RWPE2 (cell line): ENCODE measurements around the gene C8G.
A peak's percentile ranks its signal among the peaks of the same experiment; 100 is the strongest.

Experiments used
- ATAC-seq: fragments of 200-7000 bp; cut with Tn5 transposase; 3 replicates; pipeline ENCODE4 v1.9.1; 2021; ENCODE audit warnings: low read depth
- DNase-seq: peaks from one replicate; pipeline ENCODE4 v3.0.0-alpha.2; 2020; ENCODE audit warnings: low spot score
- H3K27ac ChIP-seq: fragments of 450-650 bp; 2 replicates; pipeline ENCODE4 v1.5.1; 2017; ENCODE audit warnings: mild to moderate bottlenecking; ENCODE audit not compliant: poor library complexity, severe bottlenecking
- H3K27me3 ChIP-seq: fragments of 250-450 bp; sonication (Bioruptor Pico); 2 replicates; pipeline ENCODE4 v1.5.1; 2021; ENCODE audit warnings: mild to moderate bottlenecking, moderate library complexity; ENCODE audit not compliant: insufficient read depth, poor library complexity, severe bottlenecking
- H3K36me3 ChIP-seq: fragments of 250-450 bp; sonication (Bioruptor Pico); 2 replicates; pipeline ENCODE4 v1.5.1; 2020; ENCODE audit warnings: low read depth, mild to moderate bottlenecking, moderate library complexity
- H3K4me1 ChIP-seq: fragments of 250-450 bp; sonication (Bioruptor Pico); 2 replicates; pipeline ENCODE4 v1.5.1; 2021; ENCODE audit warnings: mild to moderate bottlenecking, moderate library complexity; ENCODE audit not compliant: insufficient read depth, poor library complexity, severe bottlenecking
- H3K4me3 ChIP-seq: fragments of 250-450 bp; sonication (Bioruptor Pico); 2 replicates; pipeline ENCODE4 v1.5.1; 2021; ENCODE audit warnings: mild to moderate bottlenecking, moderate library complexity; ENCODE audit not compliant: severe bottlenecking
- H3K9me3 ChIP-seq: fragments of 250-450 bp; sonication (Bioruptor Pico); 2 replicates; pipeline ENCODE4 v1.5.1; 2021; ENCODE audit warnings: mild to moderate bottlenecking, moderate library complexity; ENCODE audit not compliant: severe bottlenecking
- TF ChIP-seq, protein P1 (sequence below): fragments of 450-650 bp; IDR thresholded peaks from one replicate; pipeline ENCODE4 v1.5.1; 2017; ENCODE audit warnings: mild to moderate bottlenecking, moderate library complexity; ENCODE audit not compliant: poor library complexity, severe bottlenecking

The C8G gene

DNA sequence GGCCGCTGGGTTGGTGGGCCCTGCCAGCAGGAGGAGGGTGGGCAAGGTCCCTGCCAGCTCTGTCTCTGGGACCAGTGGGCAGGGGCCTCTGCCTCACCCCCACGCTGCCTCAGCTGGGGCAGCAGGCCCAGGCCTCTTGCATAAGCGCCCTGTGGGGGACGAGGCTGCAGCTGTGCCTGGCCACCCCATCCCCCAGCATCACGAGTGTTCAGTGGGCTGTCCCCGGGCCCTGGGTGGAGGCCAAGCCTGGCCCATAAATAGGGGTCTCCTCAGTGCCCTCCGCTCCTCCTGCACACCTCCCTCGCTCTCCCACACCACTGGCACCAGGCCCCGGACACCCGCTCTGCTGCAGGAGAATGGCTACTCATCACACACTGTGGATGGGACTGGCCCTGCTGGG, 32.2 kb downstream of the C8G start, which contains the start of gene PTGDS:
PTGDS (plus strand) TSS at position 282 of the 400 bp plus-strand sequence; CDS start at position 357, 75 bp downstream.
- ATAC-seq: no peak
- H3K27me3 ChIP-seq: no peaks in the 10 kb centered on the region
- TF ChIP-seq, protein P1, sequence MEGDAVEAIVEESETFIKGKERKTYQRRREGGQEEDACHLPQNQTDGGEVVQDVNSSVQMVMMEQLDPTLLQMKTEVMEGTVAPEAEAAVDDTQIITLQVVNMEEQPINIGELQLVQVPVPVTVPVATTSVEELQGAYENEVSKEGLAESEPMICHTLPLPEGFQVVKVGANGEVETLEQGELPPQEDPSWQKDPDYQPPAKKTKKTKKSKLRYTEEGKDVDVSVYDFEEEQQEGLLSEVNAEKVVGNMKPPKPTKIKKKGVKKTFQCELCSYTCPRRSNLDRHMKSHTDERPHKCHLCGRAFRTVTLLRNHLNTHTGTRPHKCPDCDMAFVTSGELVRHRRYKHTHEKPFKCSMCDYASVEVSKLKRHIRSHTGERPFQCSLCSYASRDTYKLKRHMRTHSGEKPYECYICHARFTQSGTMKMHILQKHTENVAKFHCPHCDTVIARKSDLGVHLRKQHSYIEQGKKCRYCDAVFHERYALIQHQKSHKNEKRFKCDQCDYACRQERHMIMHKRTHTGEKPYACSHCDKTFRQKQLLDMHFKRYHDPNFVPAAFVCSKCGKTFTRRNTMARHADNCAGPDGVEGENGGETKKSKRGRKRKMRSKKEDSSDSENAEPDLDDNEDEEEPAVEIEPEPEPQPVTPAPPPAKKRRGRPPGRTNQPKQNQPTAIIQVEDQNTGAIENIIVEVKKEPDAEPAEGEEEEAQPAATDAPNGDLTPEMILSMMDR: no peak
- H3K27ac ChIP-seq: no peak within 1 kb of the TSS
- H3K4me3 ChIP-seq: peak within 1 kb of the TSS; percentile 36
- H3K4me1 ChIP-seq: peaks cover 7% of the 10 kb centered on the region
- no peak for DNase-seq
- H3K36me3 ChIP-seq: no peaks in the 10 kb centered on the region
- H3K9me3 ChIP-seq: no peaks in the 10 kb centered on the region

DNA sequence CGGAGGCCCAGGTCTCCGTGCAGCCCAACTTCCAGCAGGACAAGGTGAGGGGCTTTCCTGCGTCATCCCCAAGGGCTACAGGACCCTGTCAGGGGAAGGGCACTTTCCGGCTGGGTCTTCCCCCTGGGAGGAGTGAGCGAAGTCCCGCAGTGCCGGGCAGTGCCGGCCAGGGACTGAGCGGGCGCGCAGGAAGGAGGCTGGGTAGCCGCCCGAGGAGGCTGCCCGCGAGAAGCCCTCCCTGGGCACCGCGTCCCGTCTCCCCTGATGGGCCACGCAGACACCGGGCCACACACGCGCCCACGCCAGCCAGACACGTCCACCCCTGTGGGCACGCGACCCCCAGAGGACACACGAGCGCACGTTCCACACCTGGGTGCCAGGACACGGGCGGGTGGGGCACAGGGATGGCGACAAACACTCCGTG, 32.6 kb downstream of the C8G start:
- Histone ChIP-seq H3K36me3 (no peaks in the 10 kb centered on the region), H3K9me3 (no peaks in the 10 kb centered on the region), H3K4me3 (peak overlapping the region; percentile 36), H3K27me3 (no peaks in the 10 kb centered on the region), H3K4me1 (peaks cover 7% of the 10 kb centered on the region), H3K27ac (no peak overlapping the region)
- TF ChIP-seq, protein P1: no peak
- DNase-seq (no peak), ATAC-seq (no peak; the same call in 2 of the 3 replicates)

DNA sequence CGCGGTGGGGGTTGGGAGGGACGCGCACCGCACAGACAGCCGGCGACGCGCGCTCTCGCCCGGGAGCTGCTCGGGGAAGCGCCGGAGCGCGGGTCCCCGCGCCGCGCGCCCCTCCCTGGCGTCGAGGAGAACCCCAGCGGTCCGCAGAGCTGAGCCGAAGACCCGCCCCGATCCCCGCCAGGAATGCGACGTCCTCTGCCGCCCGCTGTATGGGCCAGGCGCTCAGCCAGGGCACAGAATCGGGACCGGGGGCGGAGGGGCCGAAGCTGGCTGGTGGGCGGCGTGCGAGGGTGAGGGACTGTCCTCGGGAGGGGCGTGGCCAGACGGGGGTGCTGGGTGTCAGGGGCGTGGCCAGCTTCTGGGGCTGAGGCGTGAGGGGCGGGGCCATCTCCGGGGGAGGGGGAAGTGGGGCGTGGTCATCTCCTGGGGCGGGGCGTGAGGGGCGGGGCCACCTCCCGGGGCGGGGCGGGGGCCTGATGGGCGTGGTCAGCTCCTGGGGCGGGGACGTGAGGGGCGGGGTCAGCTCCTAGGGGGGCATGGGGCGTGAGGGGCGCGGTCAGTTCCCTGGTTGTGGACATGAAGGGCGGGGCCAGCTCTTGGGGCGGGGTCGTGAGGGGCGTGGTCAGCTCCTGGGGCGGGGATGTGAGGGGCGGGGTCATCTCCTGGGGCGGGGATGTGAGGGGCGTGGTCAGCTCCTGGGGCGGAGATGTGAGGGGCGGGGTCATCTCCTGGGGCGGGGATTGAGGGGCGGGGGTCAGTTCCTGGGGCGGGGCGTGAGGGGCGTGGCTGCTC, 33.2 kb downstream of the C8G start:
- peaks cover 7% of the 10 kb centered on the region for H3K4me1 ChIP-seq
- DNase-seq: no peak
- no peaks in the 10 kb centered on the region for H3K27me3 ChIP-seq
- TF ChIP-seq, protein P1: no peak
- peak overlapping the region; percentile 36 for H3K4me3 ChIP-seq
- H3K9me3 ChIP-seq: no peaks in the 10 kb centered on the region
- no peak overlapping the region for H3K27ac ChIP-seq
- no peaks in the 10 kb centered on the region for H3K36me3 ChIP-seq
- peak; percentile 15; the same call in 2 of the 3 replicates for ATAC-seq

DNA sequence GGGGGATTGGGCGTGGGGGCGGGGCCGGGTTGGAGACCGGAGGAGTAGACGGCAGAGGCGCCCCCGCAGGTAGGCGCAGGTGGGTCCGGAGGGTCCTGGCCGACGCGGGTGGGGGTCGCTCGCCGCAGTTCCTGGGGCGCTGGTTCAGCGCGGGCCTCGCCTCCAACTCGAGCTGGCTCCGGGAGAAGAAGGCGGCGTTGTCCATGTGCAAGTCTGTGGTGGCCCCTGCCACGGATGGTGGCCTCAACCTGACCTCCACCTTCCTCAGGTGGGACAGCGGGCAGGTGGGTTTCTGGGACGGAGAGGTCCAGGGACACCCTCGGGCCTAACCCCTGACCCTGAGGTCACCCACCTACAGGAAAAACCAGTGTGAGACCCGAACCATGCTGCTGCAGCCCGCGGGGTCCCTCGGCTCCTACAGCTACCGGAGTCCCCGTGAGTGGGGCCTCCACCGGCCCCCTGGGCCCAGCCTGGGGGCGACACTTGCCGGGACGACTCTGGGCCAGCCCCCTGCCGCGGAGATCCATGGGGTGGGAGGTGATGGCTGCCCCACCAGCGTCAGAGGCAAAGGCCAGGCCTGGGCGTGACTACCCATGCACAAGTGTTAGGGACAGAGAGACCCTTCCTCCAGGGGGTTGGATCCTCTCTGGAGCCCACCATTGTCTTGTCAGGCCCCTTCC, 34.0 kb downstream of the C8G start:
- no peaks in the 10 kb centered on the region for H3K27me3 ChIP-seq
- no peaks in the 10 kb centered on the region for H3K36me3 ChIP-seq
- no peak overlapping the region for H3K27ac ChIP-seq
- DNase-seq: no peak
- ATAC-seq: no peak
- H3K9me3 ChIP-seq: no peaks in the 10 kb centered on the region
- H3K4me1 ChIP-seq: peaks cover 7% of the 10 kb centered on the region
- TF ChIP-seq, protein P1: no peak
- no peak overlapping the region for H3K4me3 ChIP-seq
